GM12878 (cell line): Measurements from ENCODE around the gene DPP6.
"Not testable (repeated sequence)": the region's sequence is repeated elsewhere in the genome, so short reads cannot be mapped to it uniquely, and the experiment has no call there.

Source experiments
- EP300 ChIP-seq, 2 experiments: fragments of 150-350 bp in 1 of 2; IDR thresholded peaks; 2 replicates each; pipeline ENCODE4 v1.6.1; 2011 to 2012; ENCODE audit warnings: low read depth in 2 of 2, low read length in 2 of 2, borderline replicate concordance in 1 of 2, improper control_type of control experiment in 1 of 2, inconsistent platforms in 1 of 2; ENCODE audit not compliant: control insufficient read depth in 1 of 2
- HDAC2 ChIP-seq: fragments of 200-600 bp; sonication (generic); IDR thresholded peaks from 2 replicates; pipeline ENCODE4 v1.6.1; 2017
- NRF1 ChIP-seq: conservative IDR thresholded peaks from 2 replicates; pipeline ENCODE4 v1.6.1; 2011; ENCODE audit warnings: mild to moderate bottlenecking, low read depth, low read length, improper control_type of control experiment
- POLR2AphosphoS5 ChIP-seq: IDR thresholded peaks from 2 replicates; pipeline ENCODE4 v1.6.1; 2011; ENCODE audit warnings: mild to moderate bottlenecking, low read length, inconsistent platforms
- YY1 ChIP-seq: IDR thresholded peaks from 2 replicates; pipeline ENCODE4 v1.6.1; 2011; ENCODE audit warnings: low read depth, mild to moderate bottlenecking, low read length
- ZZZ3 ChIP-seq: IDR thresholded peaks from 2 replicates; pipeline ENCODE4 v1.6.1; 2011; ENCODE audit warnings: low read depth; ENCODE audit not compliant: control insufficient read depth, insufficient read length
- TF ChIP-seq, protein P1 (sequence below), 3 experiments: IDR thresholded peaks in 2 of 3; conservative IDR thresholded peaks in 1 of 3; 2 replicates each; pipeline ENCODE4 v1.5.1; 2011; ENCODE audit warnings: low read depth in 3 of 3, low read length in 3 of 3, mild to moderate bottlenecking in 3 of 3, control low read depth in 2 of 3, moderate library complexity in 2 of 3, inconsistent platforms in 1 of 3, mixed read lengths in 1 of 3; ENCODE audit not compliant: control insufficient read depth in 2 of 3, insufficient read depth in 1 of 3; ENCODE audit errors: extremely low read depth in 1 of 3

GRCh38 chr7:154009423-154009911 is 42.7 kb upstream of the DPP6 start:
- TF ChIP-seq YY1; EP300 (IDR thresholded peaks at IDR 0.05; ENCODE audit: borderline replicate concordance in 1 of 2, control insufficient read depth in 1 of 2, low read depth in 2 of 2, low read length in 2 of 2); NRF1; POLR2AphosphoS5; ZZZ3; HDAC2: not testable (repeated sequence)
- TF ChIP-seq, protein P1, sequence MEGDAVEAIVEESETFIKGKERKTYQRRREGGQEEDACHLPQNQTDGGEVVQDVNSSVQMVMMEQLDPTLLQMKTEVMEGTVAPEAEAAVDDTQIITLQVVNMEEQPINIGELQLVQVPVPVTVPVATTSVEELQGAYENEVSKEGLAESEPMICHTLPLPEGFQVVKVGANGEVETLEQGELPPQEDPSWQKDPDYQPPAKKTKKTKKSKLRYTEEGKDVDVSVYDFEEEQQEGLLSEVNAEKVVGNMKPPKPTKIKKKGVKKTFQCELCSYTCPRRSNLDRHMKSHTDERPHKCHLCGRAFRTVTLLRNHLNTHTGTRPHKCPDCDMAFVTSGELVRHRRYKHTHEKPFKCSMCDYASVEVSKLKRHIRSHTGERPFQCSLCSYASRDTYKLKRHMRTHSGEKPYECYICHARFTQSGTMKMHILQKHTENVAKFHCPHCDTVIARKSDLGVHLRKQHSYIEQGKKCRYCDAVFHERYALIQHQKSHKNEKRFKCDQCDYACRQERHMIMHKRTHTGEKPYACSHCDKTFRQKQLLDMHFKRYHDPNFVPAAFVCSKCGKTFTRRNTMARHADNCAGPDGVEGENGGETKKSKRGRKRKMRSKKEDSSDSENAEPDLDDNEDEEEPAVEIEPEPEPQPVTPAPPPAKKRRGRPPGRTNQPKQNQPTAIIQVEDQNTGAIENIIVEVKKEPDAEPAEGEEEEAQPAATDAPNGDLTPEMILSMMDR (IDR thresholded peaks at IDR 0.05 in 2 of 3, conservative IDR thresholded peaks at IDR 0.05 in 1 of 3; ENCODE audit: control insufficient read depth in 2 of 3, extremely low read depth in 1 of 3, insufficient read depth in 1 of 3, low read depth in 3 of 3, low read length in 3 of 3), result not testable (repeated sequence)
